Activated T-cell treated with anti-CD3 and anti-CD28 coated beads, Interleukin-2, amount 50 U/mL, for 4 hours (primary cell): ENCODE data around the gene DPYD. TPM values are rescaled to one million over a fixed set of nuclear protein-coding genes. Genes with fewer than 3 reads are reported as not detected.

Source experiments
- ATAC-seq, 2 donors: fragments of 200-7000 bp; cut with Tn5 transposase; one replicate each; pipeline ENCODE4 v1.10.0; 2021
- DNase-seq: peaks from one replicate; pipeline ENCODE4 v3.0.0-alpha.2; 2020
- H3K27me3 Mint-ChIP-seq: one replicate; pipeline ENCODE4 v1.8.0; 2021; ENCODE audit warnings: low read depth, mixed read lengths
- H3K36me3 Mint-ChIP-seq: one replicate; pipeline ENCODE4 v1.8.0; 2022; ENCODE audit warnings: mixed read lengths; ENCODE audit not compliant: insufficient read depth
- H3K4me1 Mint-ChIP-seq: one replicate; pipeline ENCODE4 v1.8.0; 2021; ENCODE audit warnings: low read depth, mixed read lengths
- H3K4me3 Mint-ChIP-seq: one replicate; pipeline ENCODE4 v1.8.0; 2021; ENCODE audit warnings: mild to moderate bottlenecking, moderate library complexity, mixed read lengths
- H3K9me3 Mint-ChIP-seq: one replicate; pipeline ENCODE4 v1.8.0; 2021; ENCODE audit warnings: mixed read lengths
- total RNA-seq, 3 donors: library from RNA; stranded (reverse); gene quantifications; one replicate each; pipeline ENCODE4 v1.2.1, GENCODE V29; 2021

The DPYD gene
- total RNA-seq, 3 donors from 2014 or later = 2.1 to 3.5 (median 2.8) TPM

DNA sequence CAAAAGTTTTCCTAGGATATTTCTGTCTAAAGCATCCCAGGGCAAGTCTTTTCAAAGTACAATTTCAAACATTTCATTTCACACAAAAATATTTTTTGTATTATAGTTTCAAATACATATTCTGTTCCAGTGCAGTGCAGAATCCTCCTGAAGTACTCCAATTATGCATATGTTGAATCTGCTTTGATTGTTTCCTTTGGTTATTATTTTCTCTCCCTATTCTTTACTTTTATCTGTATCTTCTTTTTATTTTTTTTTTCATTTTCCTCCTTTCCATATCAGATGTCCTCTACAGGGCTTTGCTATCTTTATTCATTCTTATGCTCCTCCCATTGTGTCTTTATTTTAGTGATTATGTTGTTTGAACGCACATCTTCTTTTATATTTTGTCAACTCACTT, 274.8 kb downstream of the DPYD start:
- no peak overlapping the region for H3K4me3 Mint-ChIP-seq
- H3K36me3 Mint-ChIP-seq = peaks cover 34% of the 10 kb centered on the region
- no peaks in the 10 kb centered on the region for H3K27me3 Mint-ChIP-seq
- peaks cover 25% of the 10 kb centered on the region for H3K9me3 Mint-ChIP-seq
- DNase-seq (no peak), ATAC-seq (no peak)
- H3K4me1 Mint-ChIP-seq = no peaks in the 10 kb centered on the region

DNA sequence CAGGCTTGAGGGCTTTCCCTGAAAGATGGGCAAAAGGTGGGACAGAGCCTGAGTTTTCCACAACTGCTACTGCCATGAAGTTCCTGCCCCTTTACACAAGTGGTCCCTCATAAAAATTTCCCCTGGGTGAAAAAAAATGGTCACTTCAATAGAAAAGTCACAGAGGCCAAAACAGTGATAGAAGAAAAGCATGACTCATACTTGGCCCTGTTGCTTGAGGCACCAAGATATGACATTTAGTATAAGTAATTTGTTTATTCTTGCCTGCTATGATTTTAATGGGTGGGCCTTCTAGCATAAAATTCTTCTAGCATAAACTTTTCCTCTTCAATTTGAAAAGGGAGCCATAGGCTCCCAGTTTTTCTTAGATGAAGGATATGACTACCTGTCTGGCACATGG, 280.2 kb downstream of the DPYD start:
- peaks cover 1% of the 10 kb centered on the region for H3K9me3 Mint-ChIP-seq
- DNase-seq = no peak
- no peak for ATAC-seq
- H3K4me3 Mint-ChIP-seq = no peak overlapping the region
- H3K27me3 Mint-ChIP-seq = no peaks in the 10 kb centered on the region
- peaks cover 26% of the 10 kb centered on the region for H3K36me3 Mint-ChIP-seq
- H3K4me1 Mint-ChIP-seq = no peaks in the 10 kb centered on the region

DNA sequence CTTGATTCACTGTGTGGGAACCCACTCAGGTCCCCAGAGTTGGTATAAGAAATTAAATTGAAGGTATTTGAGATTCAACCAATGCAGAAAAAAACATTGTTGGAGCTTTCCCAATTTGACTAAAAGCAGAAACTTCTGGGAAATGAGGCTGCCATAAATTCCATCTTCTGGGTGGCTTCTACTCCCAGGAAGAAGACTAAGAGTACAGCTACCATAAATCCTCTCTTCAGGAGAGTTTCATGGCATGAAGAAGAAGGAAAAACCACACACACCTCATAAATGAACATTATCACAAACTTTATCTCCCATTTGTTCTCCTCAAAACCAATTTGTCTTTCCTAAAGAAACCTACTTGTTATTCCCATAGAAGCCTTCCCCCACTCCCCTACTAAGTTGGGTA, 283.9 kb downstream of the DPYD start:
- Mint-ChIP-seq H3K27me3 (no peaks in the 10 kb centered on the region), H3K9me3 (no peaks in the 10 kb centered on the region), H3K4me3 (no peak overlapping the region)

DNA sequence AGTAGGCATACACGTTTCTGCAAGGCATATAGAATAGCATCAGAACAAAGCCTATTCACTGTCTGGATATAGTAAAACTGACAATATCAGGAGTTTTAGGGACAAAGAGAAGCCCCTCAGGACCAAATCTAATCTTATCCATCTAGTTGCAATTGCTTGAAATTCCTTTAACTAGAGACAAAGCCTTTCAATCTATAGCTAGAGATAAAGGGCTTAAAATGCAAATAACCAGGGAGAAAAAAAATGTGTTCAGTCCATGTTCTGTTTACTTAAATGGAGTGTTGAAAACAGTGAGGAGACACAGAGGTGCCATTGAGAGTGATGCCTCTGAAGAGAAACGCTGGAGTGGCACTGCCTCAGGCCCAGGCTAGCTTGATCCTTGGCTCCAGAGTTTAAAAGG, 286.1 kb downstream of the DPYD start:
- ATAC-seq = no peak
- peaks cover 17% of the 10 kb centered on the region for H3K36me3 Mint-ChIP-seq
- H3K9me3 Mint-ChIP-seq = no peaks in the 10 kb centered on the region
- no peaks in the 10 kb centered on the region for H3K27me3 Mint-ChIP-seq
- DNase-seq = no peak
- peaks cover 10% of the 10 kb centered on the region for H3K4me1 Mint-ChIP-seq
- no peak overlapping the region for H3K4me3 Mint-ChIP-seq

More for the DNA sequence above, 283.9 kb downstream of the DPYD start:
- Mint-ChIP-seq H3K36me3 (peaks cover 24% of the 10 kb centered on the region), H3K4me1 (peaks cover 5% of the 10 kb centered on the region)
- ATAC-seq (no peak), DNase-seq (no peak)

DNA sequence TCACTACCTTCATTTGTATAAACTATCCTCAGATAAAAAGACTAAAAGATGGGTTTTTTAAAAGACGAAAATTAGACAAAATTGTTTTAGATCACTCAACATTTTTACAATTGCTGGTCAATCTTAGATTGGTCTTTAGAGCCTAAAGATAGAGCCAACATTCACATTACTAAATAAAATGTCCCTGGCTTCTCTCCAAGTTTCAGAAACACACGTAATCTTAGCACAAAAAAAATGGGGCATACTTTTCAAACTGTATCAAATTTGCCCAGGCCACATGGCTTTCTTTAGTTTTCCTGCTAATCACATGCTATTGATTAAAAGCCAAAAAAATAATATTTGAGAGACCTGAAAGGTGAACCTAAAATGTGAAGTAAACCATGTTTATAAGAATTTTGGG, 288.1 kb downstream of the DPYD start:
- peaks cover 13% of the 10 kb centered on the region for H3K36me3 Mint-ChIP-seq
- DNase-seq = no peak
- H3K27me3 Mint-ChIP-seq = no peaks in the 10 kb centered on the region
- peaks cover 10% of the 10 kb centered on the region for H3K4me1 Mint-ChIP-seq
- H3K9me3 Mint-ChIP-seq = no peaks in the 10 kb centered on the region
- H3K4me3 Mint-ChIP-seq = no peak overlapping the region
- ATAC-seq = no peak

DNA sequence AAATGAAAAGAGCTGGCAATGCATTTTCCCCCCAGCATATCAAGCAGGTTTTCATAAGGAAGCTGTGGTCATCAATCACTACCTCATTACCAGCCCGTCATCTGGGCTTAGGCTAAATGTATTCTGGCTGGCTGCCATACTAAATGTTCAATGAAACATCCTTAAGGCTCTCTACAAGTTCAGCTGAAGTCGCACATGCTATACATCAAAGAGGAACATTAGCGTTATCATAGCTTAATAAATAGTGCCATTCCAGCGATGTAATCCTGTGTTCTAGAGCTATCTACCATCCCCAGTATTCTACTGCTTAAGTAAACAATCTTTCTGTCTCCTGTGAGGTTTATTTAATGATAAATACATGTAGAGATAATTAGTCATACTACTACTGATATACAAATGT, 288.8 kb downstream of the DPYD start:
- Mint-ChIP-seq H3K4me3 (no peak overlapping the region), H3K4me1 (peaks cover 10% of the 10 kb centered on the region), H3K9me3 (no peaks in the 10 kb centered on the region), H3K36me3 (peaks cover 15% of the 10 kb centered on the region), H3K27me3 (no peaks in the 10 kb centered on the region)
- no peak for ATAC-seq
- no peak for DNase-seq

DNA sequence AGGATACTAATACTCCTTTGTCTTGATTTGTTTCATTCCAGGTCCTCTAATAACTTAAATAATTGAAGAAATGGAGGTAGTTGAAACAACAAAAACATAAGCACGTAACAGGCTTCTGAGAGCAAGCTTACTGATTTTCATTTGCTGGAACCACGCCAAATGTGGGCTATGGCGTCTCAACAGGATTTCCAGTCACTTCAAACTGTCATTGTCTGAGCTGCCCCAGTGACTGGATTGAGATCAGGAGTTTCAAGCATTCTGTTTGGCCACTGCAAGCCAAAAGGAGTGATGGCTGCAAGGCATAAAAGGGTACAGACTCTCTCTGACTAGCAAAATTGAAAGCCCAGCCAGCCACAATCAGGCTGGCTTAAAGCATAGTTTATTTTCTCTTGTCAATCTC, 289.9 kb downstream of the DPYD start:
- Mint-ChIP-seq H3K4me1 (peaks cover 10% of the 10 kb centered on the region), H3K9me3 (no peaks in the 10 kb centered on the region), H3K36me3 (peaks cover 13% of the 10 kb centered on the region), H3K4me3 (no peak overlapping the region), H3K27me3 (no peaks in the 10 kb centered on the region)
- ATAC-seq = no peak
- DNase-seq = no peak

DNA sequence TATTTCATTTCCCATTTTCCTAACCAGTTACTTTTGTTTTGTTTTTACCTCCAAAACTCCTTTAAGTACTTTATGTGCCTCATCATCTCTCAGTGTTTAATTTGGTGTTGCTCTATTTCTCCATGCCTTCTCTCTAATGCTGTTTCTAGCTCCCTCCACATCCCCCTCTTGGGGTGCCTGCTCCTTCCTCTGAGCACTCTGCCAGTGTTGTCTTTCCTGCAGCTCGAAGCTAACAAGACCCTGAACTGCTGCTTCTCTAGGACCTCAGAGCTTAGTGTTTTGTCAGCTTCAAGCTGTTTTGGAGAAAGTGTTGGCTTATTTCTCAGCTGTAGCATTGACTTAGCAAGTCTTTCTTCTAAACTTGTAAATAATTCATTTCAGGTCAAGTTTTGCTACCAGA, 290.6 kb downstream of the DPYD start:
- no peaks in the 10 kb centered on the region for H3K9me3 Mint-ChIP-seq
- peaks cover 11% of the 10 kb centered on the region for H3K36me3 Mint-ChIP-seq
- peaks cover 10% of the 10 kb centered on the region for H3K4me1 Mint-ChIP-seq
- ATAC-seq (no peak), DNase-seq (no peak)
- no peaks in the 10 kb centered on the region for H3K27me3 Mint-ChIP-seq
- H3K4me3 Mint-ChIP-seq = no peak overlapping the region

DNA sequence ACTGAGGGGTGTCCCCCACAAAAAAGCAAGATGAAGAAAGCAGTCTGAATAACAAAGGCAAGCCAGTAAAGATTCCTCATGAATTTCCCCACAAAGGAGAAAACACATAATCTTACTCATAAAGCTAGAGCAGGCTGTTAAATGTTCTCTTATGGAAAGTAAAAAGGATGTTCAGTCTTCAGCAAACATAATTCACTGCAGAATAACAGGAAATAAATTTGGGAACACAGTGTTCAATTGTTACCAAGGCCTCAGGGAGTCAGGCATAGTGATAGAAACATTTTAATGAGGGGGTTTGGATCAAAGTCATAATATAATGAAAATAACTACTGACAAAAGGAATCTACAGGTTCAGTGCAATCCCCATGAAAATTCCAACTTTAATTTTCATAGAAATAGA, 297.6 kb downstream of the DPYD start:
- Mint-ChIP-seq H3K27me3 (no peaks in the 10 kb centered on the region), H3K9me3 (no peaks in the 10 kb centered on the region), H3K4me1 (no peaks in the 10 kb centered on the region), H3K36me3 (peaks cover 16% of the 10 kb centered on the region), H3K4me3 (no peak overlapping the region)
- ATAC-seq = no peak
- no peak for DNase-seq

DNA sequence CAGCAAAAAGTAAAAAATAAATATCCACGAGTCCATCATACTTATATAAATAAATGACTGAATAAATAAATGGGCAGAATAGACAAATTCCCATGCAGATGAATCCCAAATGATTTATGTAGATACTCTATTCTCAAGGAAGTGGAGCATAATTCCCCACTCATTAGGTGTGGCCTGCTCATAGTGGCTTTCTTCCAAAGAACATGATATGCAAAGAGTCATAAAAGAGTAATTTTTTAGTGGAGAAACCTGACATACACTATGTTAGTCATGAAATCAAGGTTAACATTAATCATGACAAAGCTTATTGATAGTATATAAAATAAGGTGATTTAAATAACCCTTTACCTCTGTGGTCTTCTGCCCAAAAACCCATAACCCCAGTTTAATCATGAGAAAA, 298.9 kb downstream of the DPYD start:
- DNase-seq = no peak

DNA sequence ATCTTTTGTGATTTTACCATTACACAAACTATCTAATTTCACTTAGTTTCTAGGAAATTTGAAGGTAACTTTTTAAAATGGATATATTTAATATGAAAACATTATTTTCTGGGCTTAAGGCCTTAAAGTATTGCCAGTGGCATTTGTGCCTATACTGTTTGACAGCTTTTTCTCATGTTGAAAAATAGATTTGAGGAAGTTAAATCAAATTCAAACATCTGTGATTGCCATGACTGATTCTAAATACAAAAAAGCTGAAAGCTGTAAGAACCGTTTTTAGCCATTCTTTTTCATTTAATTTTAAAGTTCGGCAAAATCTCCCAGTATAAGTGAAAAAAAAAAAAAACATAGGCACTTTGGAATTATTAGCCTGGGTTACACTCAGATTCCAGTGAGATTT, 301.1 kb downstream of the DPYD start:
- Mint-ChIP-seq H3K4me3 (no peak overlapping the region), H3K9me3 (no peaks in the 10 kb centered on the region), H3K4me1 (no peaks in the 10 kb centered on the region), H3K27me3 (no peaks in the 10 kb centered on the region), H3K36me3 (peaks cover 17% of the 10 kb centered on the region)
- ATAC-seq (no peak), DNase-seq (no peak)

More for the DNA sequence above, 298.9 kb downstream of the DPYD start:
- Mint-ChIP-seq H3K4me3 (no peak overlapping the region), H3K9me3 (no peaks in the 10 kb centered on the region), H3K27me3 (no peaks in the 10 kb centered on the region), H3K36me3 (peaks cover 14% of the 10 kb centered on the region), H3K4me1 (no peaks in the 10 kb centered on the region)
- ATAC-seq = no peak

DNA sequence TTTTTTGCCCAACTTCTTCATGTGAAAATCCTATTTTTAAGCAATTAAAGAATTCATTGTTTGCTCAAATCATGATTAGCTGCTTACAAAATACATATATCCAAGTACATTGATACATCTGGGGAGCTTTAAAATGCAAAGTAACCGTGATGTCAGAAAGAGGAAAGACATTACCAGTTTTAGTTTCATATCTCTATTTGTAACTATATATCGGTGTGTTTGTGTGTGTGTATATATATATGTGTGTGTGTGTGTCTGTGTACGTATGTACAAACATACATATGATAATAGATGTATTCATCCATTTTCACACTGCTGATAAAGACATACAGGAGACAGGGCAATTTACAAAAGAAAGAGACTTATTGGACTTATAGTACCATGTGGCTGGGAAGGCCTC, 310.1 kb downstream of the DPYD start:
- Mint-ChIP-seq H3K4me1 (peaks cover 3% of the 10 kb centered on the region), H3K9me3 (no peaks in the 10 kb centered on the region), H3K27me3 (no peaks in the 10 kb centered on the region), H3K36me3 (peaks cover 21% of the 10 kb centered on the region), H3K4me3 (no peak overlapping the region)
- no peak for DNase-seq
- no peak for ATAC-seq

DNA sequence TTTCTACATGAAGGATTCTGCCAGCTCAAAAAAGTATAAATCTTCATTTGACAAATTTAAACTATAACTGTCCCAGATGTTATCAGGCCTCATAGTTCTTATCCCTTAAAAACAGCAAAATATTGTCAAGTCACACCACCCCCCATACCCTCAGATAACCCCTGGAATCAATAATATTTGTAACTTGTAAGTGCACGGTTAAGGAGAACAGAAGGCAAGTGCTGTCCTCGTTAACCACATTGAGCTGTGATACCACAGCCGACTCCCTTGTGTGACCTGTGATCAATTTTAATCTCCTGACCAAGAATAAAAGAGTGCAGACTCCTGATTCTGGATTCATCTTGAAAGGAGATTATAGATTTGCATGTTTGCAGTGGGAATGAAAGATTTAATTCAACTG, 310.7 kb downstream of the DPYD start:
- peaks cover 19% of the 10 kb centered on the region for H3K36me3 Mint-ChIP-seq
- DNase-seq = no peak
- no peaks in the 10 kb centered on the region for H3K27me3 Mint-ChIP-seq
- ATAC-seq = no peak
- H3K4me3 Mint-ChIP-seq = no peak overlapping the region
- no peaks in the 10 kb centered on the region for H3K9me3 Mint-ChIP-seq
- peaks cover 5% of the 10 kb centered on the region for H3K4me1 Mint-ChIP-seq

DNA sequence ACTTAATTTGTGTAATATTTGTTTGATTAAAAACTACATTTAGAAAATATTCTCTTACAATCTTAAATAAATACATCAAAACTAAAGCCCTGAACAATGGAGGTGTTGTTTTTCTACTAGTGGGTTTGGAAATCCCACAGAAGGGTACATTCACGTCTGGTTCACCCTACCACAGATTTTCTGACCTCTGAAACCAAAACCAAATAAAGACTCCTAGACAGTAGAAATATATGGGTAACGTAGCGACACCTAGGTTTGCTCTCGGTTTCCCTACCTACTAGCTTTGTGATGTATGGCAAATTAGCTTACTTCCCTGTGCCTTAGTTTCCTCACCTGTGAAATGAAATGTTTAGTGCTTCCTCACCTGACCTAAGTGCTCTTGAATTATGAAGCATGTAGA, 312.6 kb downstream of the DPYD start:
- DNase-seq (no peak), ATAC-seq (no peak)
- H3K36me3 Mint-ChIP-seq = peaks cover 18% of the 10 kb centered on the region
- peaks cover 5% of the 10 kb centered on the region for H3K4me1 Mint-ChIP-seq
- H3K27me3 Mint-ChIP-seq = no peaks in the 10 kb centered on the region
- H3K9me3 Mint-ChIP-seq = no peaks in the 10 kb centered on the region
- H3K4me3 Mint-ChIP-seq = no peak overlapping the region

DNA sequence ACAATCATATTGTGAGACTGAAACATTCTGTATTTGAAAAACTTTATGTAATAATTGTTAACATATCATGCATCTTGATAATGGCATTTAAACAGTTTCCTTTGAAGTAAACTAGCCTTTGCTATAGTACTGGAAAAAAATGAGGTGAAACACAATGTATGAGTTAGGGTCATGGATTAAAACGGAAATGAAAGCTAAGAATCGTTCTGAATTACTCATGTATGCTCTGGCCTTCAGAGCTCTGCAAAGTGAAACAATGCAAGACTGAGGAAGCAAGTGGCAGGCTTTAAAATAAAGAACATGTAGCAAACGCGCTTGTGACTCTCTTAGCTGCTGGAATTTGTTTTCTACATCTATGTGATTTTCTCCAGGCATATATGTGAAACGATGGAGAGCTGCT, 317.1 kb downstream of the DPYD start:
- Mint-ChIP-seq H3K4me3 (no peak overlapping the region), H3K4me1 (peaks cover 2% of the 10 kb centered on the region), H3K9me3 (no peaks in the 10 kb centered on the region), H3K36me3 (peaks cover 7% of the 10 kb centered on the region), H3K27me3 (no peaks in the 10 kb centered on the region)
- DNase-seq = no peak
- ATAC-seq = no peak

DNA sequence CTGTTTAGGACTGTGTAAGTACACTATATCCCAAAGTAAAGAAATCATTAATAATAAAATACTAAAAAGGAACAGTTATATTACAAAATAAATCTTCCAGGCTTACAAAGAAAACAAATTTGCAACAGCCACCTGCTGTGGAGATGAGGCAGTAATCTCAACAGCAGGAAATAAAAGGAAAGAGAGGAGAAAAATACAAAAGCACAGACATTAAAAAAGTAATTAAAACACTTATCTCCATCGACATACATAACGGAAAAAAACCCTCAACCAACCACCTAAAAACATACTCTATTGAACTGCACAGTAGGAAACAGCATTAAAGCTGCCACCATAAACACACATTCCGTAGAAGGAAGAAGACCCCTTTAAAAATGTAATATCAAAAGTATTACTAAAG, 317.6 kb downstream of the DPYD start:
- Mint-ChIP-seq H3K36me3 (peaks cover 7% of the 10 kb centered on the region), H3K27me3 (no peaks in the 10 kb centered on the region), H3K4me3 (no peak overlapping the region), H3K9me3 (no peaks in the 10 kb centered on the region), H3K4me1 (peaks cover 2% of the 10 kb centered on the region)
- no peak for DNase-seq
- no peak for ATAC-seq
